ENCODE data around the gene IL18. TPM values are rescaled to one million over a fixed set of nuclear protein-coding genes. Genes with fewer than 3 reads are reported as not detected.

The IL18 gene
- total RNA-seq, 6 experiments from 2014 or later: 2.7 to 7.2 (median 4.4) TPM

GRCh38 chr11:112156153-112156955 is 7.5 kb downstream of the IL18 start:
- intact Hi-C loops (cut with DNase I): no loop called here
- Histone ChIP-seq H3K9me3 (no peaks in the 10 kb centered on the region), H3K27ac (peak overlapping the region in 2 of 3 donors; percentile 37 to 58), H3K4me1 (peaks cover 0 to 7% (median 5%) of the 10 kb centered on the region in 4 donors), H3K4me3 (no peak overlapping the region), H3K36me3 (no peaks in the 10 kb centered on the region), H3K27me3 (no peaks in the 10 kb centered on the region)
- no peak for ATAC-seq
- TF ChIP-seq POLR2A (IDR thresholded peaks at IDR 0.05): no peak
- TF ChIP-seq CTCF (IDR thresholded peaks at IDR 0.05): no peak
- WGBS (ENCODE audit: insufficient coverage, low coverage, low lambda C conversion rate, missing lambda C conversion rate): 80% methylated on average over 5 of the region's 5 CpGs
- DNase-seq: no peak

DNA sequence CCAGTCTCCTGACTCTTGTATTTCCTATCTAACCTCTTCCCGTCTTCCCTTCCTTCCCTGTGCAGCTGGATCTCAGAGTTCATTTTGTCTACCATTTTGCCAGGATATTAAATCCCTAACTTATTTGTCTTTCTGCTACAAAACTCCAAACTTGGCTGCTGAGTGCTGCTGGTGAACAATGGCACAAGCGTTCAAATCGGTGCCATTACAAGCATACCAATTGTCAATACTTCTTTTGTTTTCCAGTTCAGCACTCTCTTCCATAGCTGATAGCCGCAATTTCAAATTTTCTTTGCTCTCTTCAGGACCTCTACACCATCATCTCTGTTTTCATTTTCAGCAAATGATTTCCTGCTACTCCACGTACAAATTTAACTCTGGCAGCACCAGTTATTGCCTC is 13.4 kb downstream of the IL18 start:
- Histone ChIP-seq H3K4me3 (no peak overlapping the region), H3K36me3 (no peaks in the 10 kb centered on the region), H3K9me3 (no peaks in the 10 kb centered on the region), H3K4me1 (no peaks in the 10 kb centered on the region), H3K27me3 (no peaks in the 10 kb centered on the region), H3K27ac (no peak overlapping the region)
- DNase-seq (no peak), ATAC-seq (no peak)
- WGBS (ENCODE audit: insufficient coverage, low coverage, low lambda C conversion rate, missing lambda C conversion rate): 81% methylated on average over 4 of the region's 5 CpGs
- intact Hi-C loops (cut with DNase I): no loop called here
- TF ChIP-seq CTCF (IDR thresholded peaks at IDR 0.05) (no peak), POLR2A (IDR thresholded peaks at IDR 0.05) (no peak)

- TF ChIP-seq CTCF (IDR thresholded peaks at IDR 0.05) (no peak), POLR2A (IDR thresholded peaks at IDR 0.05) (no peak)
- intact Hi-C loops (cut with DNase I): no loop called here
- H3K4me1 ChIP-seq: no peaks in the 10 kb centered on the region
- ATAC-seq (no peak), DNase-seq (no peak)
- no peak overlapping the region for H3K27ac ChIP-seq
- WGBS (ENCODE audit: insufficient coverage, low coverage, low lambda C conversion rate, missing lambda C conversion rate): 87% methylated on average over 3 of the region's 3 CpGs
- H3K4me3 ChIP-seq: no peak overlapping the region
- no peaks in the 10 kb centered on the region for H3K27me3 ChIP-seq
- no peaks in the 10 kb centered on the region for H3K9me3 ChIP-seq
- no peaks in the 10 kb centered on the region for H3K36me3 ChIP-seq
Observed at GRCh38 chr11:112143597-112143996, 20.3 kb downstream of the IL18 start.

DNA sequence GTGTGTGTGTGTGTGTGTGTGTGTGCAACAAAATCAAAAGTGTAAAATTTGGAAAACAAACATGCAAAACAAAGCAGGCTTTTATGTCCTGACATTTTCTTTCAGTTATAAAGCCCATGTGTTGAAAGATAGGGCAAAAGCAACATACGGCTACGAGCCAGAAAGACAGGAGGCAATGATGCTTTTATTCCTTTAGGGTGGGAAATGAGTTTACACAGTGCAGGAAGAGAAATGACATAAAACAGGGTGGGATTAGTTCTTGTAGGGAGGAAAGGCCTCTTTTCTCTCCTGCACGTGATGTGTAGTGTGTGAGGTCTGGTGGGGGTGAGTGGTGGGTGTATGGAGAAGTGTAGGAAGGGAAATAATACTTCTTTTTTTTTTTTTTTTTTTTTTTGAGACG is 29.4 kb downstream of the IL18 start:
- Histone ChIP-seq H3K27ac (no peak overlapping the region), H3K4me1 (no peaks in the 10 kb centered on the region), H3K4me3 (no peak overlapping the region), H3K9me3 (no peaks in the 10 kb centered on the region), H3K36me3 (no peaks in the 10 kb centered on the region), H3K27me3 (no peaks in the 10 kb centered on the region)
- intact Hi-C loops (cut with DNase I): no loop called here
- TF ChIP-seq POLR2A (IDR thresholded peaks at IDR 0.05): no peak
- no peak for TF ChIP-seq CTCF (IDR thresholded peaks at IDR 0.05)
- WGBS (ENCODE audit: insufficient coverage, low coverage, low lambda C conversion rate, missing lambda C conversion rate): 81% methylated on average over 3 of the region's 4 CpGs
- ATAC-seq: no peak
- DNase-seq: no peak

All from right lobe of liver (tissue), 6 donors.